GM10266 (cell line): Measurements from ENCODE around the gene FAN1.
"Not testable (repeated sequence)": the region's sequence is repeated elsewhere in the genome, so short reads cannot be mapped to it uniquely, and the experiment has no call there.

ENCODE experiments used
- DNase-seq: peaks from one replicate; pipeline ENCODE4 v3.0.0; 2012; ENCODE audit errors: extremely low spot score
- TF ChIP-seq, protein P1 (sequence below): IDR thresholded peaks from 2 replicates; pipeline ENCODE4 v1.5.1; 2012; ENCODE audit warnings: mild to moderate bottlenecking, low read depth; ENCODE audit not compliant: control insufficient read depth, insufficient read depth; ENCODE audit errors: missing control alignments

Gene FAN1

DNA sequence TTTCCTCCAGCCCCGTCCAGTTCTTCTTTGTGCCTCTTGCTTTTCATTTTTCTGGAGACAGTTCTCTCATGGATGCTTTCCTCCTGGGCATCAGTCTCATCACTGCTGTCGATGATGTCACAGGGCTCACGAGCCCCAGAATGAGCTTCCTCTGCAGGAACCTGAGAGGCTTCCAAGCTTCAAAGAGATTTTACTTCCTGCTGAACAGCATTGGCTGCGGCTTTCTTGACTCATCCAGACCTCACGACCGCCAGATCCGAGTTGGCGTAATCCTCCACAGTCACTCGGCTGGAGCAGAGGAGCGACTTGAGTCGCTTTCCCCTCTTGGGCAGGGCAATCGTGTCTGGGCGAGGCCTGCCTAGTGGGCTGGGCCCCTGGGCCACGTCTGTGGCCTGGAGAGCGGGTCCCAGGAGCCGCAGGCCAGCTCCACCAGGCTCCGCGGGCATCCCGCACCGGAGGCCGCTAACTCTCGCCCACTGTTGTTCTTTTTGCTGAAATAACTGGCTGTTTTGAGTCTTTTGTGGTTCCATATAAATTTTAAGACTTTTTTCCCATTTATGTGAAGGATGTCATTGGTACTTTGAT is 20.8 kb upstream of the FAN1 start:
- no peak for DNase-seq
- TF ChIP-seq, protein P1, sequence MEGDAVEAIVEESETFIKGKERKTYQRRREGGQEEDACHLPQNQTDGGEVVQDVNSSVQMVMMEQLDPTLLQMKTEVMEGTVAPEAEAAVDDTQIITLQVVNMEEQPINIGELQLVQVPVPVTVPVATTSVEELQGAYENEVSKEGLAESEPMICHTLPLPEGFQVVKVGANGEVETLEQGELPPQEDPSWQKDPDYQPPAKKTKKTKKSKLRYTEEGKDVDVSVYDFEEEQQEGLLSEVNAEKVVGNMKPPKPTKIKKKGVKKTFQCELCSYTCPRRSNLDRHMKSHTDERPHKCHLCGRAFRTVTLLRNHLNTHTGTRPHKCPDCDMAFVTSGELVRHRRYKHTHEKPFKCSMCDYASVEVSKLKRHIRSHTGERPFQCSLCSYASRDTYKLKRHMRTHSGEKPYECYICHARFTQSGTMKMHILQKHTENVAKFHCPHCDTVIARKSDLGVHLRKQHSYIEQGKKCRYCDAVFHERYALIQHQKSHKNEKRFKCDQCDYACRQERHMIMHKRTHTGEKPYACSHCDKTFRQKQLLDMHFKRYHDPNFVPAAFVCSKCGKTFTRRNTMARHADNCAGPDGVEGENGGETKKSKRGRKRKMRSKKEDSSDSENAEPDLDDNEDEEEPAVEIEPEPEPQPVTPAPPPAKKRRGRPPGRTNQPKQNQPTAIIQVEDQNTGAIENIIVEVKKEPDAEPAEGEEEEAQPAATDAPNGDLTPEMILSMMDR: no peak

DNA sequence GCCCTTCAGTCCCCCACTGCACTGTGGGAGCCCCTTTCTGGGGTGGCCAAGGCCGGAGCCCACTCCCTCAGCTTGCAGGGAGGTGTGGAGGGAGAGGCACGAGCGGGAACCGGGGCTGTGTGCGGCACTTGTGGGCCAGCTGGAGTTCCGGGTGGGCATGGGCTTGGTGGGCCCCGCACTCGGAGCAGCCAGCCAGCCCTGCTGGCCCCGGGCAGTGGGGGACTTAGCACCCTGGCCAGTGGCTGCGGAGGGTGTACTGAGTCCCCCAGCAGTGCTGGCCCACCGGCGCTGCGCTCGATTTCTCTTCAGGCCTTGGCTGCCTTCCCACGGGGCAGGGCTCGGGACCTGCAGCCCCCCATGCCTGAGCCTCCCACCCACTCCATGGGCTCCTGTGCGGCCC is 20.0 kb upstream of the FAN1 start:
- DNase-seq: not testable (repeated sequence)

DNA sequence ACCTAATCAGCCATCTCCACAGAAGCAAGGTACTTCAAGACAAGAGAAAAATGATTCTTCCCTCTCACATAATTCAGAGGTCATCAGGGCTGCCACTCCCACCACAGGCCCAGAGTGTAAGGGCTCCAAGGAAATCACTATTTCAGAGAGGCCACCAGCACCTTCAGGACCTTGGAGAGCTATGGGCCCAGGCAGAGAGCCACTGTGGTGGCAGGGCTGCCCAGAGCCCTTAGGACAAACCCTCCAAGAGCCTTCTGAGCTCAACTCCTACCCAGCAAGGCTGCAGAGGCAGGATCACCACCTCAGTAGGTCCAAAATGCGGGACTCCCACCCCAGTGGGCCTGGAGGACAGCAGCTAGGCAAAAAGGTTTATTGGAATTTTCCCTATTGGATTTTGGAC is 17.9 kb upstream of the FAN1 start:
- TF ChIP-seq, protein P1: no peak
- DNase-seq: no peak

DNA sequence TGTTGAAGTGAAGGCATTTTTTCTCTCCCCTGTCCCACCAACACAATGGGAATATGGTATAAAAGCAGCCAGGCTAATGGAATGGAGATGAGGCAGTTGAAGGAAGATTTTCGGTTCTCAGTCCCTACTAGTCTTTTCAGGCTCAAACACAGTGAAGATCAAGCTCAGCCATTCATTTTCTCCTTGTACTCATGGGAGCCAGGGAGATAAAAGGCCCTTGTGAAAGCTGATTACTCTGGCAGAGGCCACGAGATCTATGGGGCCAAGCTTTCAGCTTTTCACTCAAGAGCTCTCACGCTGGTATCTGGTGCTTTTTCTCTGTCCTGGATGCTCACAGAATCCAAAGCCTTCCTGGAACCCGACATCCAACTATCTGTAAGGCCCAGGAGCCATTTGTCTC is 14.5 kb upstream of the FAN1 start:
- no peak for DNase-seq
- TF ChIP-seq, protein P1: no peak

DNA sequence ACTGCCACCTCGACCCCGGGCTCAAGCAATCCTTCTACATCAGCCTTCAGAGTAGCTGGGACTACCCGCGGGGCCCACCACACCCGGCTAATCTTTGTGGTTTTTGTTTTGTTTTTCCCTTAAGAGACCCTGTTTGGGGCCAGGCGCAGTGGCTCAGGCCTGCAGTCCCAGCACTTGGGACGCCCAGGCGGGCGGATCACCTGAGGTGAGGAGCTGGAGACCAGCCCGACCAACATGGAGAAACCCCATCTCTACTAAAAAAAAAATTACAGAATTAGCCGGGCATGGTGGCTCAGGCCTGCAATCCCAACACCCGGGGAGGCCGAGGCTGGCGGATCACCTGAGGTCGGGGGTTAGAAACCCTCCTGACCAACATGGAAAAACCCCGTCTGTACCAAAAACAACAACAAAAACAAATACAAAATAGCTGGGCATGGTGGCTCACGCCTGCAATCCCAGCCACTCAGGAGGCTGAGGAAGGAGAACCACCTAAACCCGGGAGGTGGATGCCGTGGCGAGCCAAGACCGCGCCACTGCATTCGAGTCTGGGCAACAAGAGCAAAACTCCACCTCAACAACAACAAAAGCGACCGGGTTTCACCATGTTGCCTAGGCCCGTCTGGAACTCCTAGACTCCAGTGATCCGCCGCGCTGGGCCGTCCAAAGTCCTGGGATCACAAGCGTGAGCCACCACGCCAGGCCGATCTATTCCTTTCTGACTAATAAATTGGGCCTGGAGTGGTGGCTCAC is 8.1 kb upstream of the FAN1 start:
- TF ChIP-seq, protein P1: no peak
- DNase-seq: no peak

DNA sequence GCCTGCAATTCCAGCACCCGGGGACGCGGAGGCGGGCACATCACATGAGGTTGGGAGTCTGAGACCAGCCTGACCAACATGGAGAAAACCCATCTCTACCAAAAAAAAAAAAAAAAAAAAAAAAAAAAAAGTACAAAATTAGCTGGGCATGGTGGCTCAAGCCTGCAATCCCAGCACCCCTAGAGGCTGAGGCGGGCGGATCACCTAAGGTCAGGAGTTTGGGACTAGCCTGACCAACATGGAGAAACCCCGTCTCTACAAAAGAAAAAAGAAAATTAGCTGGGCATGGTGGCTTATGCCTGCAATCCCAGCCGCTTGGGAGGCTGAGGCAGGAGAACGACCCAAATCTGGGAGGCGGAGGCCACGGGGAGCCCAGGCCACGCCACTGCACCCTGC is 7.5 kb upstream of the FAN1 start:
- TF ChIP-seq, protein P1: no peak
- DNase-seq: no peak

DNA sequence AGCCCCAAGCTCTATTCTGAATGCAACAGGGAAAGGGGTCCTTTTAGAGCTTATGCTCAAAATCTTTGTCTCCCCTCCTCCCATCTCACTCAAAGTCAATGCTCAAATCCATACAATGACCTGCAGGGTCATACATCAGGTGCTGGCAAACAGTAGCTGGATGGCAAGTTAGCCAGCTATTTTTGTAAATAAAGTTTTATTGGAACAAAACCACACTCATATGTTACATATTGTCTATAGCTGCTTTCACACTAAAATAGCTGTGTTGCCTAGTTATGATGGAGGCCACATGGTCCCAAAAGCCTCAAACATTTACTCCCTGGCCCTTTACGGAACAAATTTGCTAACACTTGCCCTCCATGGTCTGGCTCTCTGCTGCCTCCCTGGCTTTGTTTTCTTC is 1.8 kb upstream of the FAN1 start:
- no peak for DNase-seq
- TF ChIP-seq, protein P1: no peak
